ENCODE results near the gene RNFT2. TPM values are rescaled to one million over a fixed set of nuclear protein-coding genes. Genes with fewer than 3 reads are reported as not detected.

The RNFT2 gene
- total RNA-seq, 1 experiment from 2014 or later: 34.9 TPM

GRCh38 chr12:116727261-116727660 is 10.9 kb upstream of the RNFT2 start:
- ATAC-seq (no peak), DNase-seq (ENCODE audit: low read depth, low spot score) (no peak)
- Histone ChIP-seq H3K79me2 (ENCODE audit: insufficient read depth, low read length) (peaks cover 39% of the 10 kb centered on the region; the same call in 1 of the 2 replicates), H3K36me3 (ENCODE audit: control insufficient read depth in 1 of 2, insufficient read depth in 2 of 2, low read length in 2 of 2) (no peaks in the 10 kb centered on the region; a peak in 2 of 4 replicates), H2AFZ (ENCODE audit: low read depth, low read length, poor library complexity, severe bottlenecking) (no peak overlapping the region), H3K9me2 (ENCODE audit: insufficient read depth) (no peaks in the 10 kb centered on the region), H3K9ac (ENCODE audit: low read length) (no peak overlapping the region), H3K27me3 (ENCODE audit: insufficient read depth, low read length) (no peaks in the 10 kb centered on the region), H3K27ac (ENCODE audit: low read depth, low read length) (no peak overlapping the region), H3K4me1 (ENCODE audit: control insufficient read depth in 1 of 2, insufficient read depth in 2 of 2, low read length in 2 of 2) (no peaks in the 10 kb centered on the region), H3K4me3 (replicated peaks in 1 of 2; ENCODE audit: low read depth in 1 of 2, low read length in 2 of 2) (no peak overlapping the region), H3K9me3 (ENCODE audit: control insufficient read depth in 1 of 2, insufficient read depth in 1 of 2, low read depth in 1 of 2, low read length in 2 of 2) (no peaks in the 10 kb centered on the region), H3K4me2 (ENCODE audit: low read length) (no peak overlapping the region), H4K20me1 (ENCODE audit: insufficient read depth) (no peaks in the 10 kb centered on the region)
- ChIA-PET CTCF (interaction anchor here (1.3 kb wide), 1 partner anchor 19 kb away, joined by 3 read pairs; no protein-coding TSS in a partner anchor), POLR2A (no interaction called here), RAD21 (ENCODE audit: low non-redundant PET in 1 of 2, low total read pairs in 2 of 2, uncharacterized antibody in 2 of 2, unreplicated experiment in 2 of 2) (no interaction called here)
- BruUV-seq (replicated peaks): no TSS peak
- TF ChIP-seq EZH2 (IDR thresholded peaks at IDR 0.05) (no peak), SRF (IDR thresholded peaks at IDR 0.05; ENCODE audit: low read depth) (no peak), TCF7L2 (IDR thresholded peaks at IDR 0.05; ENCODE audit: borderline replicate concordance, extremely low read depth, insufficient read depth, insufficient read length) (no peak), ZNF274 (IDR thresholded peaks at IDR 0.05; ENCODE audit: low read depth, low read length) (no peak), EZH2phosphoT487 (IDR thresholded peaks at IDR 0.05; ENCODE audit: borderline replicate concordance) (no peak), CEBPB (IDR thresholded peaks at IDR 0.05; ENCODE audit: low read depth) (no peak), JUND (IDR thresholded peaks at IDR 0.05) (no peak)
- intact Hi-C loops (cut with micrococcal nuclease): no loop called here

GRCh38 chr12:116727891-116728290 is 10.2 kb upstream of the RNFT2 start:
- no peaks in the 10 kb centered on the region for H3K4me1 ChIP-seq (ENCODE audit: control insufficient read depth in 1 of 2, insufficient read depth in 2 of 2, low read length in 2 of 2)
- ChIA-PET POLR2A (no interaction called here), RAD21 (ENCODE audit: low non-redundant PET in 1 of 2, low total read pairs in 2 of 2, uncharacterized antibody in 2 of 2, unreplicated experiment in 2 of 2) (no interaction called here), CTCF (no interaction called here)
- DNase-seq (ENCODE audit: low read depth, low spot score) (no peak), ATAC-seq (no peak)
- H3K4me2 ChIP-seq (ENCODE audit: low read length): no peak overlapping the region
- peaks cover 46% of the 10 kb centered on the region for H3K79me2 ChIP-seq (ENCODE audit: insufficient read depth, low read length)
- H3K9me2 ChIP-seq (ENCODE audit: insufficient read depth): no peaks in the 10 kb centered on the region
- H3K9ac ChIP-seq (ENCODE audit: low read length): no peak overlapping the region
- no peak overlapping the region for H3K27ac ChIP-seq (ENCODE audit: low read depth, low read length)
- TF ChIP-seq SRF (IDR thresholded peaks at IDR 0.05; ENCODE audit: low read depth): no peak
- no peak for TF ChIP-seq ELF1 (IDR thresholded peaks at IDR 0.05; ENCODE audit: borderline replicate concordance, low read depth)
- no peak for TF ChIP-seq POLR2AphosphoS5 (IDR thresholded peaks at IDR 0.05; ENCODE audit: low read depth, low read length)
- TF ChIP-seq YY1 (IDR thresholded peaks at IDR 0.05; ENCODE audit: extremely low read depth, insufficient replicate concordance, low read depth, low read length): no peak
- TF ChIP-seq EGR1 (IDR thresholded peaks at IDR 0.05; ENCODE audit: low read depth): no peak
- no peak for TF ChIP-seq ZBTB33 (IDR thresholded peaks at IDR 0.05; ENCODE audit: extremely low read depth, insufficient replicate concordance, low read length)
- TF ChIP-seq REST (IDR thresholded peaks at IDR 0.05; ENCODE audit: low read depth): no peak
- TF ChIP-seq CEBPB (IDR thresholded peaks at IDR 0.05; ENCODE audit: low read depth): no peak
- TF ChIP-seq TCF7L2 (IDR thresholded peaks at IDR 0.05; ENCODE audit: borderline replicate concordance, extremely low read depth, insufficient read depth, insufficient read length): no peak
- TF ChIP-seq JUND (IDR thresholded peaks at IDR 0.05): no peak
- TF ChIP-seq CBX3 (IDR thresholded peaks at IDR 0.05; ENCODE audit: low read depth): no peak
- no peak overlapping the region for H2AFZ ChIP-seq (ENCODE audit: low read depth, low read length, poor library complexity, severe bottlenecking)
- no peaks in the 10 kb centered on the region; a peak in 2 of 4 replicates for H3K36me3 ChIP-seq (ENCODE audit: control insufficient read depth in 1 of 2, insufficient read depth in 2 of 2, low read length in 2 of 2)
- no peaks in the 10 kb centered on the region for H3K9me3 ChIP-seq (ENCODE audit: control insufficient read depth in 1 of 2, insufficient read depth in 1 of 2, low read depth in 1 of 2, low read length in 2 of 2)
- H3K4me3 ChIP-seq (replicated peaks in 1 of 2; ENCODE audit: low read depth in 1 of 2, low read length in 2 of 2): no peak overlapping the region
- no peaks in the 10 kb centered on the region for H3K27me3 ChIP-seq (ENCODE audit: insufficient read depth, low read length)
- no TSS peak for BruUV-seq (replicated peaks)
- H4K20me1 ChIP-seq (ENCODE audit: insufficient read depth): no peaks in the 10 kb centered on the region
- intact Hi-C loops (cut with micrococcal nuclease): no loop called here

Data from HCT116 (cell line).